ENCODE results near the gene ANGPTL4.

- TF ChIP-seq TBX3 (IDR thresholded peaks at IDR 0.05; ENCODE audit: borderline replicate concordance) (no peak), ZMYM4 (CRISPR knock-in tag; IDR thresholded peaks at IDR 0.05) (no peak), EED (CRISPR knock-in tag; IDR thresholded peaks at IDR 0.05) (no peak), XBP1 (CRISPR knock-in tag; IDR thresholded peaks at IDR 0.05) (no peak)
These were observed 30.0 kb upstream of the ANGPTL4 start for GRCh38 chr19:8333767-8334457.
